Endothelial cell of umbilical vein (primary cell): ENCODE measurements around the gene OR6B3. TPM values are rescaled to one million over a fixed set of nuclear protein-coding genes. Genes with fewer than 3 reads are reported as not detected.

Experiments used
- BruUV-seq: library from RNA; stranded (reverse); fragments of 400-500 nt; replicated peaks from 2 replicates; lab custom pipeline; 2021; lab: Mats Ljungman, UMichigan
- CTCF ChIA-PET: fragments of 300-600, 350-600 bp; sonication (Branson Sonifier 250); formaldehyde crosslinking; loops from one replicate; lab custom pipeline; 2021; ENCODE audit warnings: antibody characterized with exemption, inconsistent platforms; lab: Charles Lee
- POLR2A ChIA-PET: fragments of 300-600, 350-600 bp; sonication (Branson Sonifier 250); formaldehyde crosslinking; loops from one replicate; lab custom pipeline; 2021; ENCODE audit warnings: antibody characterized with exemption, inconsistent platforms; lab: Charles Lee
- DNase-seq: peaks from one replicate; pipeline ENCODE4 v3.0.0-alpha.2; 2011; ENCODE audit warnings: low read depth, low spot score
- FAIRE-seq: peaks from 2 replicates; lab custom pipeline; 2011; peaks lifted over from hg19 to GRCh38; lab: Jason Lieb, UNC
- H2AFZ ChIP-seq: 2 replicates; pipeline ENCODE4 v1.6.0; 2012; ENCODE audit warnings: low read depth, low read length, control low read depth, inconsistent platforms
- H3K27ac ChIP-seq: 2 replicates; pipeline ENCODE4 v1.5.1; 2011; ENCODE audit warnings: low read depth, mild to moderate bottlenecking, control low read depth, low read length, moderate library complexity; ENCODE audit not compliant: insufficient read depth
- H3K27me3 ChIP-seq, 2 experiments: 2 replicates each; pipeline versions ENCODE4 v1.6.0 to v1.6.1; 2011; ENCODE audit warnings: low read length in 2 of 2, mixed read lengths in 1 of 2; ENCODE audit not compliant: control insufficient read depth in 2 of 2, insufficient read depth in 2 of 2
- H3K36me3 ChIP-seq, 2 experiments: 2 replicates in 1 of 2; 3 replicates in 1 of 2; pipeline ENCODE4 v1.5.1; 2011; ENCODE audit warnings: low read length in 2 of 2, mild to moderate bottlenecking in 1 of 2, moderate library complexity in 1 of 2; ENCODE audit not compliant: control insufficient read depth in 2 of 2, insufficient read depth in 2 of 2; ENCODE audit errors: extremely low read depth in 1 of 2
- H3K4me1 ChIP-seq: 3 replicates; pipeline ENCODE4 v1.5.1; 2011; ENCODE audit warnings: mild to moderate bottlenecking, low read length; ENCODE audit not compliant: control insufficient read depth, insufficient read depth; ENCODE audit errors: extremely low read depth
- H3K4me2 ChIP-seq: 2 replicates; pipeline ENCODE4 v1.6.1; 2011; ENCODE audit warnings: low read length, control low read depth, mixed read lengths; ENCODE audit not compliant: insufficient read depth
- H3K4me3 ChIP-seq, 3 experiments: fragments of 200-600 bp in 1 of 3; sonication (generic), shearing (Covaris generic) in 1 of 3; replicated peaks in 1 of 3; 2 replicates each; pipeline ENCODE4 v1.5.1; 2011 to 2016; ENCODE audit warnings: control low read depth in 3 of 3, low read length in 3 of 3, mild to moderate bottlenecking in 2 of 3, inconsistent platforms in 1 of 3, low read depth in 1 of 3, moderate library complexity in 1 of 3; ENCODE audit not compliant: insufficient read depth in 1 of 3
- H3K79me2 ChIP-seq: 2 replicates; pipeline ENCODE4 v1.6.0; 2012; ENCODE audit warnings: low read length, inconsistent platforms; ENCODE audit not compliant: control insufficient read depth, insufficient read depth
- H3K9ac ChIP-seq: replicated peaks from 2 replicates; pipeline ENCODE3; 2011; ENCODE audit warnings: low read length, control low read depth; ENCODE audit not compliant: insufficient read depth; ENCODE audit errors: extremely low read depth
- H3K9me1 ChIP-seq: replicated peaks from 3 replicates; pipeline ENCODE4 v1.6.0; 2011; ENCODE audit warnings: mild to moderate bottlenecking, low read length; ENCODE audit not compliant: control insufficient read depth, insufficient read depth; ENCODE audit errors: extremely low read depth
- H3K9me3 ChIP-seq: replicated peaks from 2 replicates; pipeline ENCODE4 v1.5.1; 2012; ENCODE audit warnings: low read length, inconsistent platforms; ENCODE audit not compliant: control insufficient read depth, insufficient read depth
- H4K20me1 ChIP-seq: replicated peaks from 2 replicates; pipeline ENCODE3; 2011; ENCODE audit warnings: mild to moderate bottlenecking, low read length; ENCODE audit not compliant: control insufficient read depth, insufficient read depth; ENCODE audit errors: extremely low read depth
- EZH2 ChIP-seq: IDR thresholded peaks from 2 replicates; pipeline ENCODE4 v1.6.1; 2012; ENCODE audit warnings: borderline replicate concordance, low read depth, mild to moderate bottlenecking, moderate library complexity, low read length, inconsistent platforms; ENCODE audit not compliant: severe bottlenecking
- FOS ChIP-seq: IDR thresholded peaks from 2 replicates; pipeline ENCODE4 v1.6.1; 2011; ENCODE audit warnings: mild to moderate bottlenecking, low read length, moderate library complexity, borderline replicate concordance; ENCODE audit not compliant: insufficient read depth
- GATA2 ChIP-seq: IDR thresholded peaks from 2 replicates; pipeline ENCODE4 v1.7.0; 2011; ENCODE audit warnings: low read depth, mild to moderate bottlenecking, moderate library complexity, mixed read lengths, low read length; ENCODE audit not compliant: insufficient read length, insufficient read depth
- JUN ChIP-seq: IDR thresholded peaks from 2 replicates; pipeline ENCODE4 v1.6.1; 2011; ENCODE audit warnings: borderline replicate concordance, low read depth; ENCODE audit not compliant: insufficient read length, insufficient read depth
- MAX ChIP-seq: IDR thresholded peaks from 2 replicates; pipeline ENCODE4 v1.6.1; 2011; ENCODE audit not compliant: insufficient read depth, insufficient read length
- POLR2A ChIP-seq: IDR thresholded peaks from 2 replicates; pipeline ENCODE4 v1.6.1; 2012; ENCODE audit warnings: low read depth, mild to moderate bottlenecking, control low read depth, low read length
- POLR2AphosphoS5 ChIP-seq: IDR thresholded peaks from 2 replicates; pipeline ENCODE4 v1.6.1; 2012; ENCODE audit warnings: low read depth, mild to moderate bottlenecking, control low read depth, low read length, moderate library complexity; ENCODE audit not compliant: insufficient read depth
- dilution Hi-C: fragments of 300-500 bp; cut with MboI; formaldehyde crosslinking; loops from one replicate; pipeline ENCODE4 v1.15.0; 2019; ENCODE audit warnings: low sequenced_read_pairs; ENCODE audit not compliant: extremely low pct_ligation_motif_present
- intact Hi-C: fragments of 100-400 bp; cut with micrococcal nuclease; formaldehyde crosslinking; loops from one replicate; pipeline ENCODE4 v1.10.0; 2022
- polyA plus RNA-seq, 4 experiments: library from polyadenylated mRNA; depleted of rRNA in 3 of 4; stranded (reverse) in 3 of 4; unstranded in 1 of 4; fragments of >200 nt; gene quantifications; 2 replicates each; pipeline versions ENCODE4 v1.2.1 to v1.2.3, GENCODE V29; 2011 to 2012; ENCODE audit warnings: missing spikeins in 1 of 4
- total RNA-seq: library from RNA; stranded (reverse); gene quantifications from 2 replicates; pipeline ENCODE4 v1.2.3, GENCODE V29; 2021

The OR6B3 gene
- total and polyA plus RNA-seq, 2 donors (not counting 3 experiments of a cell fraction or from before 2014, with no cell fraction given), result not detected

GRCh38 chr2:240066489-240066888, 13.2 kb upstream of the OR6B3 start:
- H3K9me1 ChIP-seq, result no peaks in the 10 kb centered on the region
- CTCF ChIA-PET, result interaction anchor here (1.0 to 1.7 kb wide), 3 partner anchors 9 to 77 kb away, joined by 4 to 5 read pairs (median 5); no protein-coding TSS in a partner anchor
- no TSS peak for BruUV-seq
- FAIRE-seq (no peak), DNase-seq (no peak)
- no peak for TF ChIP-seq FOS
- TF ChIP-seq GATA2, result no peak
- no peak for TF ChIP-seq MAX
- TF ChIP-seq JUN, result no peak
- no peak for TF ChIP-seq POLR2AphosphoS5
- no peak for TF ChIP-seq POLR2A
- H3K4me3 ChIP-seq, result no peak overlapping the region
- intact Hi-C loops (no loop called here), dilution Hi-C loops (no loop called here)
- H3K9me3 ChIP-seq, result no peaks in the 10 kb centered on the region
- H2AFZ ChIP-seq, result no peak overlapping the region
- no peak overlapping the region for H3K4me2 ChIP-seq
- no peaks in the 10 kb centered on the region for H3K36me3 ChIP-seq
- no peak overlapping the region for H3K9ac ChIP-seq
- no peaks in the 10 kb centered on the region for H3K27me3 ChIP-seq
- H3K4me1 ChIP-seq, result no peaks in the 10 kb centered on the region
- no peaks in the 10 kb centered on the region for H3K79me2 ChIP-seq
- POLR2A ChIA-PET, result no interaction called here
- no peak overlapping the region for H3K27ac ChIP-seq
- no peaks in the 10 kb centered on the region for H4K20me1 ChIP-seq

- FAIRE-seq (no peak), DNase-seq (no peak)
- no TSS peak for BruUV-seq
- CTCF ChIA-PET, result interaction anchor here (0.7 to 2.7 kb wide), 2 partner anchors 20 to 76 kb away, joined by 3 to 9 read pairs; partner anchors contain the start of gene OTOS
- Histone ChIP-seq H4K20me1 (no peaks in the 10 kb centered on the region), H3K79me2 (no peaks in the 10 kb centered on the region), H3K4me3 (no peak overlapping the region), H3K4me2 (no peak overlapping the region), H3K9me3 (no peaks in the 10 kb centered on the region), H3K27me3 (no peaks in the 10 kb centered on the region), H3K27ac (no peak overlapping the region), H3K36me3 (no peaks in the 10 kb centered on the region), H3K4me1 (no peaks in the 10 kb centered on the region), H2AFZ (no peak overlapping the region), H3K9me1 (no peaks in the 10 kb centered on the region), H3K9ac (no peak overlapping the region)
- dilution Hi-C loops, result no loop called here
- no peak for TF ChIP-seq EZH2
- no peak for TF ChIP-seq GATA2
- no peak for TF ChIP-seq POLR2AphosphoS5
- no peak for TF ChIP-seq JUN
- intact Hi-C loops, result no loop called here
- POLR2A ChIA-PET, result no interaction called here
Observed at GRCh38 chr2:240064898-240065297, 11.6 kb upstream of the OR6B3 start.
